Mesothelial cell of epicardium (in vitro differentiated cells): ENCODE data around the gene NFIB. TPM values are rescaled to one million over a fixed set of nuclear protein-coding genes. Genes with fewer than 3 reads are reported as not detected.
A peak's percentile ranks its signal among the peaks of the same experiment; 100 is the strongest.

Experiments
- DNase-seq, 2 experiments: peaks; one replicate each; pipeline ENCODE4 v3.0.0; 2021; ENCODE audit warnings: low spot score in 2 of 2; ENCODE audit not compliant: unreplicated experiment in 2 of 2
- H3K27ac Mint-ChIP-seq: 2 replicates; pipeline ENCODE4 v1.8.0; 2021; ENCODE audit warnings: mixed read lengths
- H3K27me3 Mint-ChIP-seq: 2 replicates; pipeline ENCODE4 v1.8.0; 2021; ENCODE audit warnings: low read depth, mixed read lengths
- H3K36me3 Mint-ChIP-seq: 2 replicates; pipeline ENCODE4 v1.8.0; 2021; ENCODE audit warnings: mixed read lengths
- H3K4me1 Mint-ChIP-seq: 2 replicates; pipeline ENCODE4 v1.8.0; 2021; ENCODE audit warnings: mixed read lengths
- H3K4me3 Mint-ChIP-seq: 2 replicates; pipeline ENCODE4 v1.8.0; 2021; ENCODE audit warnings: mild to moderate bottlenecking, moderate library complexity, mixed read lengths
- H3K9me3 Mint-ChIP-seq: 2 replicates; pipeline ENCODE4 v1.8.0; 2021; ENCODE audit warnings: mixed read lengths
- total RNA-seq: library from RNA; stranded (reverse); gene quantifications from 3 replicates; pipeline ENCODE4 v1.2.1, GENCODE V29; 2021
- TF ChIP-seq, protein P1 (sequence below): fragments of 200-600 bp; sonication (generic); IDR thresholded peaks from one replicate; pipeline ENCODE4 v1.5.0; 2021; ENCODE audit warnings: antibody characterized with exemption; ENCODE audit not compliant: unreplicated experiment

NFIB gene
- total RNA-seq, result 213 to 237 TPM (median 230 TPM) in 3 replicates

DNA sequence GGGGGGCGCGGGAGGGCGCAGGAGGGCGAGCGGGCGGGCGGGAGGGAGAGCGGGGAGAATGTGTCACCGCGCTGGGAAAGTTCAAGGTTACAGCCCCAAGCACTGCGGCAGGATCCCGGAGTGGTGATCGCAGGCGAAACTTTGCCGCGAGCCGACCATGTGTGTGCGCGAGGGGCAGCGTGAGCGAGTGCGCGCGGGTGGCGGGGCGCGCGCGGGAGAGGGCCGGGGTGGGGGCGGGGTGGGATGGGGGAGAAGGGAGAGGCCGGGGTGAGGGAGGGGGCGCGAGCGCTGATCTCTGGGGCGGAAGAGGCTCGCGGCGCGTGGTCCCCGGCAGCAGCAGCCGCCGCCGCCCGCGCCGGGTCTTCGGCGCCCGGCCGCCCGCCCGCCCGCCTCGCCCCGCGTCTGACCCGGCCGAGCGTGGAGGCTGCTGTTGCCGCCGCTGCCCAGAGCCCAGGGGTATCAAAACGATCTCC, at the start of gene NFIB:
TSS of gene NFIB (minus strand) at position 191 of the 473 bp plus-strand sequence. CDS start 630 bp downstream, outside the sequence.
- Mint-ChIP-seq H3K36me3 (no peaks in the 10 kb centered on the region), H3K4me1 (peaks cover 43% of the 10 kb centered on the region), H3K27ac (peak within 1 kb of the TSS; percentile 100), H3K4me3 (peak within 1 kb of the TSS; percentile 94), H3K27me3 (no peaks in the 10 kb centered on the region), H3K9me3 (no peaks in the 10 kb centered on the region)
- TF ChIP-seq, protein P1, sequence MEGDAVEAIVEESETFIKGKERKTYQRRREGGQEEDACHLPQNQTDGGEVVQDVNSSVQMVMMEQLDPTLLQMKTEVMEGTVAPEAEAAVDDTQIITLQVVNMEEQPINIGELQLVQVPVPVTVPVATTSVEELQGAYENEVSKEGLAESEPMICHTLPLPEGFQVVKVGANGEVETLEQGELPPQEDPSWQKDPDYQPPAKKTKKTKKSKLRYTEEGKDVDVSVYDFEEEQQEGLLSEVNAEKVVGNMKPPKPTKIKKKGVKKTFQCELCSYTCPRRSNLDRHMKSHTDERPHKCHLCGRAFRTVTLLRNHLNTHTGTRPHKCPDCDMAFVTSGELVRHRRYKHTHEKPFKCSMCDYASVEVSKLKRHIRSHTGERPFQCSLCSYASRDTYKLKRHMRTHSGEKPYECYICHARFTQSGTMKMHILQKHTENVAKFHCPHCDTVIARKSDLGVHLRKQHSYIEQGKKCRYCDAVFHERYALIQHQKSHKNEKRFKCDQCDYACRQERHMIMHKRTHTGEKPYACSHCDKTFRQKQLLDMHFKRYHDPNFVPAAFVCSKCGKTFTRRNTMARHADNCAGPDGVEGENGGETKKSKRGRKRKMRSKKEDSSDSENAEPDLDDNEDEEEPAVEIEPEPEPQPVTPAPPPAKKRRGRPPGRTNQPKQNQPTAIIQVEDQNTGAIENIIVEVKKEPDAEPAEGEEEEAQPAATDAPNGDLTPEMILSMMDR, result no peak
- DNase-seq, result peak; percentile 37 to 63

- peak overlapping the region; percentile 83 for H3K27ac Mint-ChIP-seq
- DNase-seq, result no peak
- no peaks in the 10 kb centered on the region for H3K27me3 Mint-ChIP-seq
These were observed 48.2 kb upstream of the NFIB start for GRCh38 chr9:14362175-14362574.

DNA sequence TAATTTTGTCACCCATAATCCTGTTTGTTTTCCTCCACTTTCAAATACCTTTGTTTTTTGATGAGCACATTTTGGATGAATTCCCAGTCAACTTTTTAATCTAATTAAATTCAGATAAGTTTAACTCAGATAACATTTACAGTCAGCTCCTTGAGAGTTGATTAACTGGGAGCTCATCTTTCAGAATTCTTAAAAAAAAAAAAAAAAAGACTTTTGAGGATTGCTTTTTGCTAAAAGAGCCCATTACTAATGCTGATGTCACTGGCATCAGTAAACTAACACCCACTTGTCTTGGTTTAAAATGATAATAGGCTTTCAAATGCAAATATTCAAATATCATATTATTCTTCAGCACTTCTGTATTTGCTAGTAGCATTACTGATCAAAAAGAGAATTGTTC, 47.1 kb upstream of the NFIB start:
- H3K4me3 Mint-ChIP-seq, result no peak overlapping the region
- H3K9me3 Mint-ChIP-seq, result peaks cover 10% of the 10 kb centered on the region
- no peak for DNase-seq
- TF ChIP-seq, protein P1, result no peak
- H3K36me3 Mint-ChIP-seq, result peaks cover 14% of the 10 kb centered on the region
- peak overlapping the region; percentile 83 for H3K27ac Mint-ChIP-seq
- no peaks in the 10 kb centered on the region for H3K27me3 Mint-ChIP-seq
- peaks cover 54% of the 10 kb centered on the region for H3K4me1 Mint-ChIP-seq

More at GRCh38 chr9:14362175-14362574, 48.2 kb upstream of the NFIB start:
- H3K4me3 Mint-ChIP-seq, result no peak overlapping the region
- H3K4me1 Mint-ChIP-seq, result peaks cover 43% of the 10 kb centered on the region
- H3K9me3 Mint-ChIP-seq, result peaks cover 17% of the 10 kb centered on the region
- TF ChIP-seq, protein P1, result no peak
- peaks cover 21% of the 10 kb centered on the region for H3K36me3 Mint-ChIP-seq

DNA sequence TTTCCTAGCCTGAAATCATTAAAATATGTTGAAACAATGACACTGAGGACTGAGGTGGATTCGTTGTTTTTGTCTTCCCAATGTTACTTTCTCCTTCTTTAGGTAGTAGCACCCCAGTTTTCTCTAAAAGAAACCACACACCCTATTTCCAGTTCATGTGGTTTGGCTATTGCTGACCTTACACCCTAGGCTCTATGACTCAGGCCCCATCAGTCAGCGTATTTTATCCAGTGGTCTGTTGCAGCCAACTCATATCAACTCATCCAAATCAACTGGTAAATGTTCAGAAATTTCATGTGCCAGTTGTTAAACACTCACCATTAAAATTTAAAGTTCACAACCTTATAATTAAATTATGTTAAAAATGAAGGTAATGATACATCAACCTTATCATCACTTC, 44.6 kb upstream of the NFIB start:
- no peaks in the 10 kb centered on the region for H3K27me3 Mint-ChIP-seq
- H3K4me1 Mint-ChIP-seq, result peaks cover 67% of the 10 kb centered on the region
- peaks cover 5% of the 10 kb centered on the region for H3K36me3 Mint-ChIP-seq
- peak overlapping the region; percentile 88 for H3K27ac Mint-ChIP-seq
- TF ChIP-seq, protein P1, result no peak
- no peak for DNase-seq
- H3K9me3 Mint-ChIP-seq, result no peaks in the 10 kb centered on the region
- H3K4me3 Mint-ChIP-seq, result no peak overlapping the region

DNA sequence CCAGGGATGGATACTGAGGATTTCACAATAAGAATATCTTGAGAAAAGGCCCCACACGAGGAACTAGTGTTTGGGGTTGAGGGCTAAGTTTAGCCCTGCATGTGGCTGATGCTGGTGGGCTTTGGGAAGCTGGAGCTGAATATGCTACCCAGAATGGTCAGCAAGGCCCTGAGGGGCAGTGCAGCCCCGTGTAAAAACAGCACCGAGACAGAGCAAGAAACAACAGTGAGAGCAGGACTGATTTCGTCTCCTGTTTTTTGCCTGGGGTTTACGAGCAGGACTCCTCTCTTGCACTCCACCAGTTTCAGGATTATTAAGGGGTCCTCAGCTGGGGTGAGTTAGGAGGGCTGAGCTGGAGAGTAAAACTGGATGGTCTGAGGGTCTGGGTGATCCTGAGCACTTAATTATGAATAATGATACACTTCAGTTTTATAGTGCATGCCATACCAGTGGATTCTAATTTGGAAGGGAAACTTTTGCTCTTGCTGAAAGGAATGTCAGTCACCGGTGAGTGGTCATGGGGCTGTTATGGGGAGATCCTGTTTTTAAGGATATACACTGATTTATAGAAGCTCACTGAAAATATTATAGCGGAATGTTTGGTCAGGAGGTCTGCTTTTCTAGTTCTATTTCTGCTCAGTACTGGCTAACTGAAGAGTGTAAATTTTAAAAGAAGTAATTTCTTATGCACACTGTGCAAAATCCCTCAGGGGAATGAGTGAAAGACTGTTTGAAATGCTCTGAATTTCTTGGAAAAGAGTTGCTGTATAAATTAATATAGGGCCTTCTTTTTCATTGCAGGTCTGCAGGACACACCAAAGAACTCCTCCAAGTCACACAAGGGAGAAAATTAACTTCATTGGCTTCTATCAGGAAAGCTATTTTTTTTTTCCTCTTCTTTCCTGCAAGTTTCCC, 42.7 kb upstream of the NFIB start:
- Mint-ChIP-seq H3K4me3 (no peak overlapping the region), H3K27ac (peak overlapping the region; percentile 78), H3K9me3 (no peaks in the 10 kb centered on the region), H3K36me3 (peaks cover 5% of the 10 kb centered on the region), H3K4me1 (peaks cover 75% of the 10 kb centered on the region), H3K27me3 (no peaks in the 10 kb centered on the region)
- TF ChIP-seq, protein P1, result no peak
- DNase-seq, result no peak
